ENCODE measurements around the gene BMI1. TPM values are rescaled to one million over a fixed set of nuclear protein-coding genes. Genes with fewer than 3 reads are reported as not detected.

BMI1 gene
- total RNA-seq, 1 experiment from 2014 or later, result 85.2 TPM

GRCh38 chr10:22323538-22324305, 2.8 kb downstream of the BMI1 start:
- peaks cover 12% of the 10 kb centered on the region for H3K27me3 ChIP-seq (replicated peaks; ENCODE audit: insufficient read depth, low read depth, low read length, poor library complexity)
- CTCF ChIA-PET, result no interaction called here

GRCh38 chr10:22324413-22324812, 3.5 kb downstream of the BMI1 start:
- peak overlapping the region; percentile 75 for H3K4me3 ChIP-seq (ENCODE audit: low read depth, low read length, poor library complexity, severe bottlenecking)
- TF ChIP-seq EZH2 (IDR thresholded peaks at IDR 0.05; ENCODE audit: borderline replicate concordance, low read depth, low read length, poor library complexity, severe bottlenecking) (no peak), CTCF (conservative IDR thresholded peaks at IDR 0.05; ENCODE audit: low read depth, low read length) (no peak)
- H3K27me3 ChIP-seq (replicated peaks; ENCODE audit: insufficient read depth, low read depth, low read length, poor library complexity), result peaks cover 12% of the 10 kb centered on the region
- no peak for DNase-seq (ENCODE audit: low spot score)
- no peak overlapping the region for H3K27ac ChIP-seq (ENCODE audit: low read depth, low read length, poor library complexity, severe bottlenecking)
- H3K36me3 ChIP-seq (ENCODE audit: insufficient read depth, low read length, poor library complexity, severe bottlenecking), result peaks cover 30% of the 10 kb centered on the region
- H3K4me1 ChIP-seq (ENCODE audit: insufficient read depth, low read length, poor library complexity, severe bottlenecking), result peaks cover 28% of the 10 kb centered on the region
- BruUV-seq (replicated peaks), result no TSS peak
- ChIA-PET CTCF (no interaction called here), POLR2A (ENCODE audit: low non-redundant PET) (interaction anchor here (0.6 kb wide), 1 partner anchor 132 kb away, joined by 3 read pairs; no protein-coding TSS in a partner anchor)
- intact Hi-C loops (cut with micrococcal nuclease; ENCODE audit: unreplicated experiment), result loop anchor here (10.0 kb wide), 2 partner anchors 330 to 830 kb away; no protein-coding TSS in a partner anchor
- no peaks in the 10 kb centered on the region for H3K9me3 ChIP-seq (ENCODE audit: low read depth, low read length, poor library complexity, severe bottlenecking)

More at GRCh38 chr10:22323538-22324305, 2.8 kb downstream of the BMI1 start:
- intact Hi-C loops (cut with micrococcal nuclease; ENCODE audit: unreplicated experiment), result loop anchor here (10.0 kb wide), 2 partner anchors 329 to 829 kb away; no protein-coding TSS in a partner anchor
- Histone ChIP-seq H3K9me3 (ENCODE audit: low read depth, low read length, poor library complexity, severe bottlenecking) (no peaks in the 10 kb centered on the region), H3K4me1 (ENCODE audit: insufficient read depth, low read length, poor library complexity, severe bottlenecking) (peaks cover 28% of the 10 kb centered on the region), H3K36me3 (ENCODE audit: insufficient read depth, low read length, poor library complexity, severe bottlenecking) (peaks cover 23% of the 10 kb centered on the region), H3K27ac (ENCODE audit: low read depth, low read length, poor library complexity, severe bottlenecking) (no peak overlapping the region), H3K4me3 (ENCODE audit: low read depth, low read length, poor library complexity, severe bottlenecking) (peak overlapping the region; percentile 75)
- POLR2A ChIA-PET (ENCODE audit: low non-redundant PET), result interaction anchor here (0.6 kb wide), 1 partner anchor 131 kb away, joined by 3 read pairs; no protein-coding TSS in a partner anchor
- TF ChIP-seq EZH2 (IDR thresholded peaks at IDR 0.05; ENCODE audit: borderline replicate concordance, low read depth, low read length, poor library complexity, severe bottlenecking) (no peak), CTCF (conservative IDR thresholded peaks at IDR 0.05; ENCODE audit: low read depth, low read length) (no peak)
- no peak for DNase-seq (ENCODE audit: low spot score)
- BruUV-seq (replicated peaks), result no TSS peak

- ChIA-PET CTCF (no interaction called here), POLR2A (ENCODE audit: low non-redundant PET) (no interaction called here)
- Histone ChIP-seq H3K27me3 (replicated peaks; ENCODE audit: insufficient read depth, low read depth, low read length, poor library complexity) (peaks cover 12% of the 10 kb centered on the region), H3K36me3 (ENCODE audit: insufficient read depth, low read length, poor library complexity, severe bottlenecking) (peaks cover 35% of the 10 kb centered on the region), H3K4me3 (ENCODE audit: low read depth, low read length, poor library complexity, severe bottlenecking) (peak overlapping the region; percentile 75), H3K4me1 (ENCODE audit: insufficient read depth, low read length, poor library complexity, severe bottlenecking) (peaks cover 28% of the 10 kb centered on the region), H3K27ac (ENCODE audit: low read depth, low read length, poor library complexity, severe bottlenecking) (no peak overlapping the region), H3K9me3 (ENCODE audit: low read depth, low read length, poor library complexity, severe bottlenecking) (no peaks in the 10 kb centered on the region)
- BruUV-seq (replicated peaks), result no TSS peak
- intact Hi-C loops (cut with micrococcal nuclease; ENCODE audit: unreplicated experiment), result loop anchor here (10.0 kb wide), 2 partner anchors 330 to 830 kb away; no protein-coding TSS in a partner anchor
- TF ChIP-seq CTCF (conservative IDR thresholded peaks at IDR 0.05; ENCODE audit: low read depth, low read length), result no peak
- TF ChIP-seq EZH2 (IDR thresholded peaks at IDR 0.05; ENCODE audit: borderline replicate concordance, low read depth, low read length, poor library complexity, severe bottlenecking), result no peak
- no peak for DNase-seq (ENCODE audit: low spot score)
These were observed 4.0 kb downstream of the BMI1 start for GRCh38 chr10:22324893-22325271.

Data from A673 (cell line).